Activated CD4-positive, alpha-beta T cell treated with anti-CD3 and anti-CD28 coated beads, Interleukin-2, amount 50 U/mL, for 24 hours (primary cell): Measurements from ENCODE around the gene ETNK2.

Experiments
- DNase-seq, 2 donors: peaks; one replicate each; pipeline ENCODE4 v3.0.0-alpha.2; 2020; ENCODE audit warnings: low read depth in 1 of 2, low spot score in 1 of 2

The ETNK2 gene

GRCh38 chr1:204083491-204083890, 68.4 kb downstream of the ETNK2 start:
- DNase-seq = no peak

GRCh38 chr1:204081791-204082513, 69.9 kb downstream of the ETNK2 start:
- no peak for DNase-seq

- DNase-seq = no peak
These were observed 70.6 kb downstream of the ETNK2 start for GRCh38 chr1:204081164-204081790.
